Naive thymus-derived CD8-positive, alpha-beta T cell (primary cell): ENCODE results near the gene CARS1. TPM values are rescaled to one million over a fixed set of nuclear protein-coding genes. Genes with fewer than 3 reads are reported as not detected.
A peak's percentile ranks its signal among the peaks of the same experiment; 100 is the strongest.

Experiments used
- ATAC-seq, 2 donors: fragments of 150-1000 bp; cut with Tn5 transposase in 1 of 2; sonication (Bioruptor Pico), chemical (Tn5 transposase) in 1 of 2; 1 replicate in 1 of 2; 2 replicates in 1 of 2; pipeline ENCODE4 v1.10.0; 2021; ENCODE audit warnings: mild to moderate bottlenecking in 2 of 2, moderate library complexity in 2 of 2
- POLR2A ChIA-PET: fragments of 350-600 bp; sonication (Branson Sonifier 250); formaldehyde crosslinking; loops from one replicate; lab custom pipeline; 2021; ENCODE audit warnings: antibody characterized with exemption; lab: Charles Lee
- DNase-seq, 10 donors: peaks; one replicate each; pipeline versions ENCODE4 v3.0.0 to v3.0.0-alpha.2; 2020 to 2022
- H3K27ac Mint-ChIP-seq, 10 donors: one replicate each; pipeline ENCODE4 v1.8.0; 2020 to 2022; ENCODE audit warnings: mild to moderate bottlenecking in 10 of 10, mixed read lengths in 10 of 10, moderate library complexity in 4 of 10, inconsistent platforms in 1 of 10
- H3K27me3 Mint-ChIP-seq, 5 donors: one replicate each; pipeline ENCODE4 v1.8.0; 2021 to 2022; ENCODE audit warnings: mixed read lengths in 5 of 5
- H3K36me3 Mint-ChIP-seq, 3 donors: one replicate each; pipeline ENCODE4 v1.8.0; 2020 to 2022; ENCODE audit warnings: mixed read lengths in 3 of 3, mild to moderate bottlenecking in 2 of 3, inconsistent platforms in 1 of 3
- H3K4me1 Mint-ChIP-seq, 4 donors: one replicate each; pipeline ENCODE4 v1.8.0; 2021 to 2022; ENCODE audit warnings: mixed read lengths in 4 of 4
- H3K4me3 Mint-ChIP-seq, 10 donors: one replicate each; pipeline ENCODE4 v1.8.0; 2020 to 2022; ENCODE audit warnings: mild to moderate bottlenecking in 10 of 10, mixed read lengths in 10 of 10, moderate library complexity in 6 of 10, inconsistent platforms in 1 of 10
- H3K9me3 Mint-ChIP-seq, 9 donors: one replicate each; pipeline ENCODE4 v1.8.0; 2020 to 2022; ENCODE audit warnings: mixed read lengths in 9 of 9, mild to moderate bottlenecking in 3 of 9, inconsistent platforms in 1 of 9, moderate library complexity in 1 of 9
- polyA plus RNA-seq, 3 donors: library from polyadenylated mRNA; unstranded; fragments of 300-500 nt; fragmentation: Illumina TruSeq; gene quantifications; one replicate each; pipeline ENCODE4 v1.2.3, GENCODE V29; 2021
- total RNA-seq, 8 experiments: library from RNA in 2 of 8; stranded (reverse) in 2 of 8; gene quantifications; one replicate each; pipeline ENCODE4 v1.2.3 and lab custom pipeline; 2021 to 2026

The CARS1 gene
- total and polyA plus RNA-seq, 5 experiments from 2014 or later = 31.4 to 131 (median 70.2) TPM

DNA sequence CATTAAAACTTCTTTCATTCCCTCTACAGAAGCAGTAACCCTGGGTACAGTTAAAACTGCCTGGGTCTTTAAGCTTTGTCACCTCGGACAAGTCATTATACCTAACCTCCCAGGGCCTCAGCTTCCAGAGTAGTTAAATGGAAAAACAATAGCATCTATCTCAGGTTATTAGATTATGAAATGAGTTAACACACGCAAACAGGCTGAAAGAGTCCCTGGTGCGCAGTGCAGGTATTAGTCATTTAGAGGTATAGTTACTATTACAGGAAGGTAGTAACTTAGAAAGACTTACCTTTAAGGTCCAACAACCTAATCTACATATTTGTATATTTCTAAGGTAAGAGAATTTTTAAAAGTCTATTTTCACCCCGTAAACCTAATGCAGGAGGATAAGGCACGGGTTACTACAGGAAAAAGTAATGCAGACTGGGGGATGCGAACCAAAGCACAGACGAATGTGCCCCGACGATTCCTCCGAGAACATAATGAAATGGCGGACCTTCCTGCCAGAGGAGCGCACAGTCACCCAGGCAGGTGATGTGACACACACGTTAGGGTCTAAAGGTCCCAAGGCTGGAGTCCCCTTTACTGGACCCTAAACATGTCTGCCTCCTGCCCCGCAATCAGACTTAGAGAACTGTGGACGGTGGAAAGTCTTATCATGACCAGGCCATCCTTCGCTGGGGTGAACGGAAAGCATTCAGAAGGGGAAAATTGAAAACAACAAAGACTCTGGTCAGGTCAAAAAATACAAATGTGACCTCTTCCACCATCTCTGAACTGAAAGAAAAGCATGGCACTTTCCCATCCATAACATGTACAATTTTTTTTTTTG is 66.4 kb downstream of the CARS1 start:
- DNase-seq = peak in 2 of 10 donors; percentile 12 to 31
- ATAC-seq = no peak
- POLR2A ChIA-PET = interaction anchor here (1.3 to 14.4 kb wide), 4 partner anchors 11 to 30 kb away, joined by 4 to 457 read pairs (median 21); no protein-coding TSS in a partner anchor
- H3K27ac Mint-ChIP-seq = peak overlapping the region; percentile 89 to 99 (median 96)
- H3K4me1 Mint-ChIP-seq = peaks cover 20 to 56% (median 37%) of the 10 kb centered on the region in 4 donors
- H3K36me3 Mint-ChIP-seq = peaks cover 4 to 16% (median 9%) of the 10 kb centered on the region in 3 donors
- peak overlapping the region; percentile 79 to 100 (median 98) for H3K4me3 Mint-ChIP-seq
- peaks cover 0 to 2% (median 0%) of the 10 kb centered on the region in 5 donors for H3K27me3 Mint-ChIP-seq
- H3K9me3 Mint-ChIP-seq = no peaks in the 10 kb centered on the region

DNA sequence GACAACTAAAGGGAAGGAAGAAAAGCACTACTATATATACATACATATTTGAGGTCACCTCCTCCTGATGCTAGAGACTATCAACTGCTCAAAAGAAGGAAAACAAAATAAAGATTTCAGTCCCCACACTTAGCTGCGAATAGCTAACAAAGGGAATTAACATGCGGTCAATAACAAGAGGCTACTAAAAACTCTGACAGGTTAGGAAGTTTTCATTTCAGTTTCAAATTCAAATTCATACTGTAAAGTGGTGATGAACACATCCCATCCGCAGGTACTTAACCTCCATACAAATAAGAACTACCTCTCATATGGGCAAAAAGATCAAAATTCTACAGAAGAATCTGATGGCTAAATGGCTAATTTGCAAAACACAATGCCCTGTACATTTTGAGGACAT is 67.7 kb downstream of the CARS1 start:
- Mint-ChIP-seq H3K4me3 (peak overlapping the region; percentile 79 to 100 (median 98)), H3K9me3 (no peaks in the 10 kb centered on the region), H3K27ac (peak overlapping the region; percentile 89 to 99 (median 96)), H3K4me1 (peaks cover 22 to 64% (median 44%) of the 10 kb centered on the region in 4 donors), H3K36me3 (peaks cover 4 to 21% (median 11%) of the 10 kb centered on the region in 3 donors), H3K27me3 (peaks cover 0 to 2% (median 0%) of the 10 kb centered on the region in 5 donors)
- DNase-seq (no peak), ATAC-seq (no peak)
- POLR2A ChIA-PET = interaction anchor here (0.9 to 14.4 kb wide), 11 partner anchors 8 to 589 kb away, joined by 3 to 457 read pairs (median 4); partner anchors contain the start of gene TSSC4

DNA sequence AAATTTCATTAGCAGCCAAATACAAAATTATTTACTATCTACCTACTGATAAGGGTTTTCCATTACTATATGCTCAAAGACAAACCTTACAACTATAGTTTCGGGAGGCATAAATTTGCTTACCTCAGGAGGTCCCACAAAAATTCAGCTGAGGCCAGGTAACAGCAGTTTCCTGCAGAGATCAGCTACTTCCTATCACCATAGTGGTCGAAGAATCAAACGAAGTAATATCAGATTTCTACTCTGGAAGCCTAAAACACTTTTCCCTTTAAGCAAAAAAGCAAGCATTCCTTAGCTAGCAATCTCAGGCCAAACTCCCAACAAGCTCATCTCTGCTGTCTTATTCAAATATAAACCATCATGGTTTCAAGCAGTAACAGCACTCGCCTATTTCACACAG is 68.2 kb downstream of the CARS1 start:
- POLR2A ChIA-PET = interaction anchor here (0.6 to 14.4 kb wide), 13 partner anchors 8 to 588 kb away, joined by 3 to 457 read pairs (median 4); partner anchors contain the start of genes CARS1 and TSSC4
- ATAC-seq = no peak
- peaks cover 0 to 2% (median 0%) of the 10 kb centered on the region in 5 donors for H3K27me3 Mint-ChIP-seq
- DNase-seq = peak in 2 of 10 donors; percentile 13 to 34
- H3K27ac Mint-ChIP-seq = peak overlapping the region; percentile 89 to 99 (median 96)
- no peaks in the 10 kb centered on the region for H3K9me3 Mint-ChIP-seq
- peaks cover 4 to 27% (median 13%) of the 10 kb centered on the region in 3 donors for H3K36me3 Mint-ChIP-seq
- H3K4me3 Mint-ChIP-seq = peak overlapping the region; percentile 79 to 100 (median 98)
- peaks cover 23 to 70% (median 49%) of the 10 kb centered on the region in 4 donors for H3K4me1 Mint-ChIP-seq

DNA sequence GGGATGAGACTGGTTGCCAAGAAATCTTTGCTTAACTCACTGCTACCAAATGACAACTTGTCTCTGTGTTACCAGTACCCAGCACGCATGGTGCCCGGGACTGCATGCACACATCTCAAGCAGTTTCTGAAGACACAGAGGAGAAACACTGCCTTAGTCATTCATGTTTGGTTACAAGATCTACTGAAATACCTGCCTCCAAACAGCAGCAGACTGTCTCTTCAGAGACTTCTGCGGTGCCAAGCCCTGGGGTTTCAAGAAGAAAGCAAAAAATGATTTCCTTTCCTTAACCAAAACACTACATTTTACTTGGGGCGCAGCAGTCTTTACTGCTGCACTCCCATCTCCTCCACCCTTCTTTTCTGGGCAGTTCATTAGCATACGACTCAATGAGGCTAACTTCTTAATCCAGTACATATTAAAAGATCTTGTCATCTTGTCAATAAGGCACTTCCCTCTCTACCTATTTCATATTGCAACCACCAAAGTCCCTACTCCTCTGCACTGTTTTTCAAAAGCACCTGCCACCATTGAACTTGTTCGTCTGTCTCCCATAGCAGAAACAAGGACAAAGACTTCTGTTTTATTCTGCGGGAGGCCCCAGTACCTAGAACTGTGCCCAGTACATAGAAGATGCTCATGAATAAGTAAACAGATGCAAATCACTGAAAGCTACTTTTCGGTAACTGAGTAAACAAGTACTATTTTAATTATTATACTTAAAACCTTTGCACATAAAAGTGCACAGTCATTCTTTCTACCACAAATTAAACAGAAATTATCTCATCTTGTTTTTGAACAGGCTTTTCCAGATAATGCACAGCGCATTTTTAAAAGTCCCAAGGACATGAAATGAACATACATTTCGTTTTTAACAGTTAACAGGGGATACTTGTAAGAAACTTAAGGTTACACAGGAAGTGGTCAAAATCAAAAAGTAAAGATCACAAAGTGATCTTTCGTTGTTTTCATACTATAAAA is 69.1 kb downstream of the CARS1 start:
- peaks cover 26 to 78% (median 57%) of the 10 kb centered on the region in 4 donors for H3K4me1 Mint-ChIP-seq
- H3K4me3 Mint-ChIP-seq = peak overlapping the region; percentile 79 to 100 (median 98)
- H3K36me3 Mint-ChIP-seq = peaks cover 4 to 34% (median 13%) of the 10 kb centered on the region in 3 donors
- peak overlapping the region; percentile 89 to 99 (median 95) for H3K27ac Mint-ChIP-seq
- H3K9me3 Mint-ChIP-seq = no peaks in the 10 kb centered on the region
- POLR2A ChIA-PET = interaction anchor here (0.6 to 14.4 kb wide), 13 partner anchors 8 to 1230 kb away, joined by 3 to 457 read pairs (median 4); partner anchors contain the start of genes CARS1 and TSSC4
- DNase-seq (peak; percentile 19 to 80 (median 52)), ATAC-seq (peak; percentile 47 to 58)
- H3K27me3 Mint-ChIP-seq = peaks cover 0 to 2% (median 0%) of the 10 kb centered on the region in 5 donors

- Mint-ChIP-seq H3K9me3 (no peaks in the 10 kb centered on the region), H3K4me3 (peak overlapping the region; percentile 39 to 82 (median 60)), H3K4me1 (peaks cover 24 to 86% (median 65%) of the 10 kb centered on the region in 4 donors), H3K27ac (peak overlapping the region; percentile 2 to 92 (median 82)), H3K36me3 (peaks cover 2 to 55% (median 4%) of the 10 kb centered on the region in 3 donors), H3K27me3 (no peaks in the 10 kb centered on the region)
- ATAC-seq = no peak
- DNase-seq = no peak
- POLR2A ChIA-PET = interaction anchor here (0.7 to 6.9 kb wide), 7 partner anchors 9 to 56 kb away, joined by 3 to 35 read pairs (median 4); no protein-coding TSS in a partner anchor
Measured at GRCh38 chr11:2983908-2984307, 73.3 kb downstream of the CARS1 start.

DNA sequence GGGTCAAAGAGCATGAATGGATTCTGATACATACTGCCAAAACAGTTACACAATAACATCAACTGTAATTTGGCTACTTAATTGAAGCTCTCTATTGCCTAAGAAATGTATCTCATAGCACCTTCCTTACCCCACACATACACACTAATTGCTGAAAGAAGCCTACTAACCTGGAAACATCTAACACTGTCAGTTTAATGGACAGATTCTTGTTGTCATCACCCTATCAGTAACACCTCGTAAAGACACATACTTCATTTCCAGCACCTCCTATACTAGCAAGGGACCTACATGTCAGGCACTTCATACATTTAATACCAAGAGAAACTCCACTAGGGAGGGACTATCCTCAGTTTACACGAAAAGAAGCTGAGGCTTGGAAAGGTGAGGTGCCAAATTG is 75.0 kb downstream of the CARS1 start:
- POLR2A ChIA-PET = interaction anchor here (0.9 to 6.9 kb wide), 5 partner anchors 10 to 32 kb away, joined by 3 to 35 read pairs (median 7); partner anchors contain the start of gene NAP1L4
- no peak for ATAC-seq
- peak overlapping the region in 8 of 10 donors; percentile 31 to 79 (median 74) for H3K4me3 Mint-ChIP-seq
- H3K9me3 Mint-ChIP-seq = no peaks in the 10 kb centered on the region
- peaks cover 4 to 64% (median 5%) of the 10 kb centered on the region in 3 donors for H3K36me3 Mint-ChIP-seq
- H3K27me3 Mint-ChIP-seq = no peaks in the 10 kb centered on the region
- peak overlapping the region; percentile 30 to 88 (median 78) for H3K27ac Mint-ChIP-seq
- no peak for DNase-seq
- H3K4me1 Mint-ChIP-seq = peaks cover 24 to 84% (median 67%) of the 10 kb centered on the region in 4 donors

DNA sequence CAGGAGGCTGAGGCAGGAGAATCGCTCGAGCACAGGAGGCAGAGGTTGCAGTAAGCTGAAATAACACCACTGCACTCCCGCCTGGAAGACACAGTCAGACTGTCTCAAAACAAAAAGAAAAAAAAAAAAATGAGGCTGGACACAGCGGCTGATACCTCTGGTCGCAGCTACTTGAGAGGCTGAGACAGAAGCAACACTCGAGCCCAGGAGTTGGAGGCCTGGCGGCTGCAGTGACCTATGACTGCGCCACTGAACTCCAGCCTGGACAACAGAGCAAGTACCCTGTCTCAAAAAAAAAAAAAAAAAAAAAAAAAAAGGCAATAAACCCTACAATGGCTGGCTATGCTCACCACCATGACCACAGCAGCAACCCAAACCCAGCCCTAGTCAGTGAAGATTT is 76.1 kb downstream of the CARS1 start:
- H3K36me3 Mint-ChIP-seq = peaks cover 4 to 67% (median 11%) of the 10 kb centered on the region in 3 donors
- H3K27ac Mint-ChIP-seq = peak overlapping the region in 5 of 10 donors; percentile 11 to 75 (median 69)
- H3K4me1 Mint-ChIP-seq = peaks cover 30 to 82% (median 71%) of the 10 kb centered on the region in 4 donors
- H3K27me3 Mint-ChIP-seq = no peaks in the 10 kb centered on the region
- no peak for DNase-seq
- POLR2A ChIA-PET = interaction anchor here (0.7 to 6.9 kb wide), 12 partner anchors 8 to 555 kb away, joined by 3 to 35 read pairs (median 3); partner anchors contain the start of gene NAP1L4
- H3K4me3 Mint-ChIP-seq = peak overlapping the region; percentile 4 to 78 (median 51)
- peak in 1 of 2 donors; percentile 23 for ATAC-seq
- no peaks in the 10 kb centered on the region for H3K9me3 Mint-ChIP-seq

DNA sequence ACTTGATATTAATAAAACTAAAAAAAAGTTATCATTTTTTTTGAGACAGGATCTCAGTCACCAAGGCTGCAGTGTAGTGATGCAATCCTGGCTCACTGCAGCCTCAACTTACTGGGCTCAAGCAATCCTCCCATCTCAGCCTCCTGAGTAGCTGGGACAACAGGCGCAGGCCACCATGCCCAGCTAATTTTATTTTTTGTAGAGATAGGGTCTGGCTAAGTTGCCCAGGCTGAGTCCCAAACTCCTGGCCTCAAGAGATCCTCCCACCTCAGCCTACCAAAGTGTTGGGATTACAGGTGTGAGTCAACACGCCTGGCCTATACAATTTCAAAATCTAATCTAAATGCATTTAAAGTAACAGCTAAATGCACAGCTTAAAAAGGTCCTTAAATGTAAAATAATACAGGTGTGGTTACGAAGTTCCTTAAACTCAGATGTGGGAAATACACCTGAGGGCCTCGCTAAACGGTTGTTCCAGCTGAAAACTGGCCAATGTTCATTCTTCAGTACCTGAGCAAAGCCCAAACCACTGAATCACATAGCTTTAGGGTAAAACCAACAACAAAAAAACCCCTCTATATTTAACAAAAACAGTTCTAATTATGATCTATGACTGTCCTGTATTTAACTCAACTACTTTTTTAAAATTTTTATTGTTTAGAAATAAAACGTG is 76.9 kb downstream of the CARS1 start:
- POLR2A ChIA-PET = interaction anchor here (0.7 to 6.9 kb wide), 9 partner anchors 9 to 554 kb away, joined by 3 to 35 read pairs (median 3); no protein-coding TSS in a partner anchor
- no peak for DNase-seq
- no peak for ATAC-seq
- H3K27me3 Mint-ChIP-seq = no peaks in the 10 kb centered on the region
- H3K4me1 Mint-ChIP-seq = peaks cover 32 to 84% (median 76%) of the 10 kb centered on the region in 4 donors
- peak overlapping the region in 5 of 10 donors; percentile 4 to 66 (median 15) for H3K27ac Mint-ChIP-seq
- peaks cover 4 to 73% (median 11%) of the 10 kb centered on the region in 3 donors for H3K36me3 Mint-ChIP-seq
- H3K9me3 Mint-ChIP-seq = no peaks in the 10 kb centered on the region
- peak overlapping the region in 1 of 10 donors; percentile 42 for H3K4me3 Mint-ChIP-seq

DNA sequence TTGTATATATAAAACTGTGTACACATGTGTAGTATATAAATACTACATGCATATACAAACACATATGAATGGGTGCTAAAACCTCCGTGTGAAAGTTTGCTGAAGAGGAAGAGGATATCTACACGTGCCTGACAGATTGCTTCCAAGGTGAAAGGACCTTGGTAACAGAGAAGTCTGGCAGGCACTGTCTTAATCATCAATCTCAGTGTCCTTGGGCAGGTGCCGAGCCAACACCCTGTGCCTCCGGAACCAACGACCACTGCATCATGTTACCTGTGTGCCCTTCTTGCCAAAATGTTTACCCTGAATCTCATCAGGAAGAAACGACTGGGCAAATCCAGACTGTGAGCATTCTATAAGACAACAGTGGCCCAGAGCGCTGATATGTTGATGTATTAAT is 80.1 kb downstream of the CARS1 start:
- no peak for DNase-seq
- H3K36me3 Mint-ChIP-seq = peaks cover 0 to 78% (median 15%) of the 10 kb centered on the region in 3 donors
- H3K27ac Mint-ChIP-seq = peak overlapping the region in 7 of 10 donors; percentile 23 to 80 (median 56)
- POLR2A ChIA-PET = interaction anchor here (2.1 to 3.2 kb wide), 2 partner anchors 9 to 38 kb away, joined by 11 to 34 read pairs; no protein-coding TSS in a partner anchor
- H3K4me3 Mint-ChIP-seq = no peak overlapping the region
- no peak for ATAC-seq
- no peaks in the 10 kb centered on the region for H3K27me3 Mint-ChIP-seq
- no peaks in the 10 kb centered on the region for H3K9me3 Mint-ChIP-seq
- peaks cover 24 to 72% (median 59%) of the 10 kb centered on the region in 4 donors for H3K4me1 Mint-ChIP-seq

- no peaks in the 10 kb centered on the region for H3K9me3 Mint-ChIP-seq
- POLR2A ChIA-PET = interaction anchor here (1.3 to 3.2 kb wide), 9 partner anchors 10 to 115 kb away, joined by 3 to 34 read pairs (median 9); partner anchors contain the start of gene NAP1L4
- peak overlapping the region in 9 of 10 donors; percentile 9 to 90 (median 53) for H3K27ac Mint-ChIP-seq
- ATAC-seq (no peak), DNase-seq (no peak)
- H3K4me3 Mint-ChIP-seq = no peak overlapping the region
- H3K4me1 Mint-ChIP-seq = peaks cover 21 to 66% (median 53%) of the 10 kb centered on the region in 4 donors
- H3K27me3 Mint-ChIP-seq = no peaks in the 10 kb centered on the region
- peaks cover 0 to 80% (median 15%) of the 10 kb centered on the region in 3 donors for H3K36me3 Mint-ChIP-seq
Measured at GRCh38 chr11:2976294-2977063, 80.7 kb downstream of the CARS1 start.
